ENCODE data around the gene COG1. TPM values are rescaled to one million over a fixed set of nuclear protein-coding genes. Genes with fewer than 3 reads are reported as not detected.

COG1 gene
- total and polyA plus RNA-seq, 9 of the 15 experiments (the other 6 are each of a cell fraction or from before 2014, with no cell fraction given): 9.5 to 26.8 (median 12.9) TPM

- TF ChIP-seq ZNF318 (IDR thresholded peaks at IDR 0.05; ENCODE audit: borderline replicate concordance in 1 of 2, low read depth in 1 of 2): no peak
- no peak for TF ChIP-seq REST (IDR thresholded peaks at IDR 0.05; ENCODE audit: borderline replicate concordance)
- TF ChIP-seq REST (CRISPR knock-in tag; IDR thresholded peaks at IDR 0.05; ENCODE audit: low read depth): peak; percentile 82; the same call in 1 of the 2 replicates
- peak in 1 of 2 experiments; percentile 71; a peak in 1 of 4 replicates for TF ChIP-seq KDM4B (IDR thresholded peaks at IDR 0.05; ENCODE audit: borderline replicate concordance in 2 of 2, low read depth in 1 of 2)
- TF ChIP-seq TCF7L2 (IDR thresholded peaks at IDR 0.05; ENCODE audit: low read depth, low read length): no peak
- TF ChIP-seq ESRRB (CRISPR knock-in tag; IDR thresholded peaks at IDR 0.05; ENCODE audit: borderline replicate concordance): no peak
Observed at GRCh38 chr17:73192894-73193701, at the start of gene COG1 (continued).

All from K562 (cell line).